HT1080 (cell line): Measurements from ENCODE around the gene OR5A1. TPM values are rescaled to one million over a fixed set of nuclear protein-coding genes. Genes with fewer than 3 reads are reported as not detected.

Experiments used
- DNase-seq: peaks from one replicate; pipeline ENCODE4 v3.0.0-alpha.2; 2015; ENCODE audit warnings: low read depth
- total RNA-seq: library from RNA; depleted of rRNA; stranded (reverse); fragments of >200 nt; shearing (Covaris generic); gene quantifications from 2 replicates; pipeline ENCODE4 v1.2.3, GENCODE V29; 2014; rRNA removed

Gene OR5A1
- total RNA-seq, 1 experiment from 2014 or later: not detected

- DNase-seq: no peak
These were observed 38.9 kb downstream of the OR5A1 start for GRCh38 chr11:59475176-59475575.

DNA sequence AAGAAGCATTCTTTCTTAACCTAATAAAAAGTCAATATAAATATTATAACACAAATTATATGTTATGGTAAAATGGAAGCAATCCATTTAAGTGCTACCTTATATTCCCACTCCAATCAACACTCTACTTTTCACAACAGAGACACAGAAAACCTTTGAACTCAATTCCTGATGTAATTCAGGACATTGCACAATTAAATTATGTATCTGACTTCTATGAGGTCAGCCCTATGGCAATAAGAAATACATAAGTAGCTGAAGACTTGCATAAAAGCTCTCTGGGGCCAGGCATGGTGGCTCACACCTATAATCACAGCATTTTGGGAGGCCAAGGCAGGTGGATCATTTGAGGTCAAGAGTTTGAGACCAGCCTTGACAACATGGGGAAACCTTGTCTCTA, 43.6 kb downstream of the OR5A1 start:
- no peak for DNase-seq

- DNase-seq: no peak
These were observed 44.1 kb downstream of the OR5A1 start for GRCh38 chr11:59480359-59480758.

Other genes with a start within 250 kb of the OR5A1 start
- gene MPEG1, start 223.5 kb upstream of the OR5A1 start, total RNA-seq: not detected in 2 replicates
- gene OR5AN1, start 77.6 kb upstream of the OR5A1 start, total RNA-seq: not detected in 2 replicates
- gene OR5A2, start 10.1 kb upstream of the OR5A1 start, total RNA-seq: not detected in 2 replicates
- gene OR4D6, start 20.5 kb downstream of the OR5A1 start, total RNA-seq: not detected in 2 replicates
- not detected in 2 replicates for gene OR4D10, start 36.8 kb downstream of the OR5A1 start, total RNA-seq
- gene OR4D11, start 67.1 kb downstream of the OR5A1 start, total RNA-seq: not detected in 2 replicates
- gene OR4D9, start 75.1 kb downstream of the OR5A1 start, total RNA-seq: not detected in 2 replicates
- gene OSBP, start 179.3 kb downstream of the OR5A1 start, total RNA-seq: 13.4 and 18.0 TPM in 2 replicates
- 13.2 and 15.4 TPM in 2 replicates for gene PATL1, start 232.6 kb downstream of the OR5A1 start, total RNA-seq